Endometrium (tissue), 2 donors: ENCODE data around the gene NKG7.

Experiments used
- FAIRE-seq: peaks from 2 replicates; lab custom pipeline; 2012; peaks lifted over from hg19 to GRCh38; lab: Jason Lieb, UNC
- donor health status: control.
- donor health status: control.

The NKG7 gene

DNA sequence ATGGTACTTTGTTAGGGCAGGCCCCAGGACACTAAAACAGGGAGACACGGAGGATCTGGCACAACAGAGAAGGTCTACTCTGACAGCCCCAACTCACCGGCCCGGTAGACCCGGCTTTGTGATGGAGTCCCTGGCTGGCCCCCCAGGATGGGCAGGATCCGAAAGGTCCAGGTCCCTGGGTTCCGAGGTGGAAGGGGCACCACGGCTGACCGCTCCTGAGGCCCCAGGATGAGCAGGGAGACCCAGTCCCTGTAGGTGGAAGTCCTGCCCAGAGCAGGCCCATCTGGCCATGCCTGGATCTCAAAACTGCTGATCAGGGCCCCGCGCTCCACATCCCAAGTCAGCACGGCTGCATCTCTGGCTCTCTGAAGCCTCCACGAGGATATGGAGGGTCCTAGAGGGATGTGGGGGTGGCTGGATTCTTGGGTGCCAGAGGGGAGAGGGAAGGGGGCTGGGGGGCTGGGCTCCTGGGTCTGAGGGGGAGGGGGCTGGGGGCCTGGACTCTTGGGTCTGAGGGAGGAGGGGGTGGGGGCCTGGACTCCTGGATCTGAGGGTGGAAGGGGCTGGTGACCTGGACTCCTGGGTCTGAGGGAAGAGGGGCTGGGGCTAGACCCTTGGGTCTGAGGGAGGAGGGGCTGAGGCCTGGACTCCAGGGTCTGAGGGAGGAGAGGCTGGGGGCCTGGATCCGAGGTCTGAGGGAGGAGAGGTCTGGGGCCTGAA, 35.2 kb downstream of the NKG7 start:
- no peak for FAIRE-seq

DNA sequence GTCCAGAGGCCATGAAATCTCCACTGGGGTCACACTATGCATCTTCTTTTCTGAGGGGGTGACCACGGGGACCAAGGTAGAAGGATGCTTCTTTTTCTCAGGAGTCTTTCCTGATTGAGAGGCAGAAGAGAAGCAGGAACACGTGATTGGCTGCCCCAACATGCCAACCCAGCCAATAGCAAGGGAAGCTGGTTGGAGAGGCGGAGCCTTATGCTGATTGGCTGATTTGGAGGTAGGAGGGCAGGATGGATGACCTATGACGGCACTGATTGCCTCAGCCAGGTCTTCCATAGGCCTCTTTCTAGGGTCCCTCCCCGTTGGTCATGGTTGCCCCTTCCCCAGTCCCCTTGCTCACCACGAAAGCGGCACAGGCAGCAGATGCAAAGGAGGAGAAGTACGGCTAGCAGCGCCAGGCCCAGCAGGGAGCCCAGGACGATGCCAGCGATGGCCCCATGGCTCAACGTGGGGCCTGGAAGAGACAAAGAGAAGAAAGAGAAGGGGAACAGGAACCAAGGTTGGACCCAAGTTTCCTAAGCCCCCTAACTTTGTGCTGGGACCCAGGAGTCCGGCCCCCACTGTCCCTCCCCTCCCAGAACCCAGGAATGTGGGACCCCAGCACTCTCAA, 38.5 kb downstream of the NKG7 start:
- FAIRE-seq, result no peak

DNA sequence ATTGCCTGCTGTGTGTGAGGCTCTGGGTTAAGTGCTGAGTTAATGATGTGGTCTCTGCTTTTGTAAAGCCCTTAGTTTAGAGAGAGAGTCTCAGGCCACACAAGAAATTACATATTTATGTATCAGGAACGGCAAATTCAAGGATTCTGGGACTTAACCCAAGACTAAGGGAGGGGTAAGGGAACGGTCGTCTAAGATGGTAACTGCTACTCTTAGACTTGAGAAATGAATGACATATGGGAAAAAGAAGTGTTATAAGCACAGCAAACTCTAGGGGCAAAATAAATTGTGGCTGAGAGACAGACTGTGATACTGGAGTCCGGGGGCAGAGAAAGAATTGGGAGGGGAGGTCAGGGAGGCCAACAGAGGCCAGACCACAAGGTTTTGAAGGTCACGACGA, 40.7 kb downstream of the NKG7 start:
- no peak for FAIRE-seq

DNA sequence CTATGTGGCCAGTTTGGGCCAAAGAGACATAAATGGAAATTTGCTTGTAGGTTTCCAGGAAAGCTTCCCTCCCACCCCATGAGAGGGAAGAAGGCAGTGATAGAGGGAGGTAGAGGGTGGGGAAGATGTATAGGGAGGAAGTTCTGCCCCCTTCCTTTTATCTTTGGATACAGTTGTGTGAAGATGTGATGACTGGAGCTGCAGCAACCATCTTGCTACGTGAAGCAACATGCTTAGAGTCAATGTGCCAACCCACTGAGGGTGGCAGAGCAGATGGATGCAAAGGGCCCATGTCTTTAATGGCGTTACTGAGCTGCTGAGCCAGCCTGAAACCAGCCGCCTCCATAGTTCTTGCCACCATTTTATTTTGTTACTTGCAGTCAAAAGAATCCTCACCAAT, 41.3 kb downstream of the NKG7 start:
- no peak for FAIRE-seq

DNA sequence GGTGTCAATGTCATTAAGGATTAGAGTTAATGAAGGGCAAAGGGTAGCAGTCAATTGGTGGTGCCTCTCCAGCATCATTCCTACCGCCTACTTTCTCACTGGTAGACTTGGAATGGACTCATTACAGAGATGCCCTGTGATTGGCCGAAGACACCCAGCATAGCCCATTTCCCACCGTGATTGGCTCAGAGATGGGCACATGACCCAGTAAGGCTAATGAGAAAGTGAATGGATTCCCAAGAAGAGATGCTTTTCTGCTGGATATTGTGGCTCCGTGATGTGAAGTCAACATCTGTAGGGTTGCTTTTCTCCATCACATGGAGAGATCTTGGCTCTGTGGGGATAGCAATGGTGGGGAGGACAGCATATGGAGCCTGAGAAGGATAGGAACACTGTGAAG, 42.1 kb downstream of the NKG7 start:
- no peak for FAIRE-seq

DNA sequence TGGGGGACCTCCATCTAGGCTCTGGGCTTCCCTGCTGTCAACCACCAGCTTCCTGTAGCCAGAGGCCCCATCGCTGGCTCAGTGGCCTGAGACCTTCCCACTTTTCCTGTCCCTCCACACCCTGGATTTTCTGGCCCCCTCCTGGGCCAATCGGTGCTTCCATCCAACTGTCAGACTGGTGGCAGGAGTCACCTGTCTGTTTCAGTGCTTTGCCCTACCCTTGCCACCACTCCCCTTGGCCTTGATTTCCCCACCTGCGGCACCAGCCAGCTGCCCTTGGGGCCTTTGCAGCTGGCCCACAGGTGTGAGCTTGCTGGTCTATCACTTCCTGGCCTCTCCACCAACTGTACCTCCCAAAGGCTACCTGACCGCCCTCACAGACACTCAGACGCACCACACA, 43.0 kb downstream of the NKG7 start:
- no peak for FAIRE-seq

DNA sequence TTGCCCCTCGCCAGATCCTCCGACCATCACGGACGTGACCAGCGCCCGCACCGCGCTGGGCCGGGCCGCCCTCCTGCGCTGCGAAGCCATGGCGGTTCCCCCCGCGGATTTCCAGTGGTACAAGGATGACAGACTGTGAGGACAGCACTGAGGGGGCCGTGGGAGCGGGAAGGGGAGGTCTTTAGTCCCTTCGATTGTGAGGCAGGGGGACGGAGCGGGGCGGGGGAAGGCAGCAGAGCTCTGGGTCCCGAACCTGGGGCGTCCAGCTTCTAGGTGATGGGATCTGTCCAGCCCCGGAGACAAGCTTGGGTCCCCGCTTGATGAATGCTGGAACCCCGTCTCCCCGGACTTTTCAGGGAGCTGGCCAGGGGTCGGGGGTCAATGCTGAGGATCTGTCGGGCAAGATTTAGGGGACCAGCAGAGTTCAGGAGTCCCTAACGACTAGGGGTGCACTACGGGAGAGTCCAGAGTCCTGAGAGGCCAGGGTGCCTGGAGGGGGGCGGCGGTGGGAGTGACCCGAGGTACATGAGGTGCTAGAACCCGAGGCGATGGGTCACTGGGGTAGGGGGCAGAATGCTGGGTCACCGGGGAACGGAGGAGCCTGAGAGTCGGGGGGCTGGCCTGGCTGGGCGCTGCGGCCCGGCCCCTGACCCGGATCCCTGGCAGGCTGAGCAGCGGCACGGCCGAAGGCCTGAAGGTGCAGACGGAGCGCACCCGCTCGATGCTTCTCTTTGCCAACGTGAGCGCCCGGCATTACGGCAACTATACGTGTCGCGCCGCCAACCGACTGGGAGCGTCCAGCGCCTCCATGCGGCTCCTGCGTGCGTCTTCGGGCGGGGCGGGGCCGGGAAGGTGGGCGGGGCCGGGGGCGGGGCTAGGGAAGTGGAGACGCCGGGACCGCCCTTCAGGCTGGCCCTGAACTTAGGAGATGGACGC, 45.1 kb downstream of the NKG7 start:
- FAIRE-seq, result no peak

DNA sequence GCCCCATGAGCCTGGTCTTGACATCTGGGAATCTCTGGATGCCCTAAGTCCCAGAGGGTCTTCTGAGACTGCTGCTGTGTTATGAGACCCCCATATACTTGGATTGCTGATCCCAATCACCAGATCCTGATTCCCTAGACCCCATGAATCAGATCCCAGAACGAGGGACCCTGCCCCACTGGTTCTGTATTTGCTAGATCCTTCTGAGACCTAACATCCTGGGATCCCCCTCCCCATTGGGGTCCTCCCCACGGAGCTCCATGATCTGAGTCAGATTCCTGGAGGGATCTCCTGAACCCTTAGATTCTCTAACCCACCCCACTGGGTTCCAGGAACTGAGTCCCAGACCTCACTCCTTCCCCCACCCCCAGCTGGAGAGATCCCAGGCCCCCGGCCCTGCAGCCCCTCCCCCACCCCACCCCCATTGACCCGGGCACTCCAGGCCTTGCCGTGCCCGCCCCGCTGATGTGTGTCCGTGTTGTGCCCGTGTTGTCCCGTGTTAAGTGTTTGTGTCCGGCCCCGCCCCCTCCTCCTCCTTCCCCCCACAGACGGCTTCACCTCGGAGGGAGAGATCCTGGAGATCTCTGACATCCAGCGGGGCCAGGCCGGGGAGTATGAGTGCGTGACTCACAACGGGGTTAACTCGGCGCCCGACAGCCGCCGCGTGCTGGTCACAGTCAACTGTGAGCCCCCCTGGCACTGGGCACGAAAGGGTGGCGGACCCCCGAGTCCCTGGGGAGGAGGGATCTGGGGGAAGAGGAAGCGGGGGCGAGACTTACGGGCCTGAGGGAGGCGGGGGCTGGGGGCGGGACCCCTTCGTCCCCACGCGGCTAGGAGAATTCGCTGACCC, 46.0 kb downstream of the NKG7 start:
- FAIRE-seq, result no peak

DNA sequence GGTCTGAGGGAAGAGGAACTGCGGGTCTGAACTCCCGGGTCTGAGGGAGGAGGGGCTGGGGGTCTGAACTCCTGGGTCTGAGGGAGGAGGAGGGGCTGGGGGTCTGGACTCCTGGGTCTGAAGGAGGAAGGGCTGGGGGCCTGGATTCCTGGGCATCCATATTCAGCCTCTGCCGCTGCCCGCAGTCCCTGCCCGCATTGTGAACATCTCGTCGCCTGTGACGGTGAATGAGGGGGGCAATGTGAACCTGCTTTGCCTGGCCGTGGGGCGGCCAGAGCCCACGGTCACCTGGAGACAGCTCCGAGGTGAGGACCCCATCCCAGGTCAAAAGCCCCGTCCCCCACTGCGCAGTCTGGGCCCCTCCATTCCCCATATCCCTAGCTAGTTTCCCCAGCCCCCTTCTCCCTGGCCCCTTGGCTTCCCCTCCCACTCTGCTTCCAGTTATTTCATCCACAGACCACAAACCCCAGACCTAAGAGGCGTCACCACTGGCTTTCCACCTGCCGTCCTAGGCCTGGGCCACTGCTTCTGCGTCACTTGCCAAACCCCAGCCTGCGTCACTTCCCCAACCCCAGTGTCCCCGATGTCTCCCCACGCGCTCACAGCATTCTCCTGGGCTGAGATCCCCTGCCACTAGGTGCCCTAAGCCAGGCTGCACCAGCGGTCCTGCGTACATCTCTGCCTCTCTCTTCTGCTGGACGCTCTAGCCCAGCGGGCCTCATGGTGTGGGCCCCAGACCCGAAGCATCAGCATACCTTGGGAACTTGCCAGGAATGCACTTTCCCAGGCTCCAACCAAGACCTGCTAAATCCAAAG, 47.1 kb downstream of the NKG7 start:
- no peak for FAIRE-seq

DNA sequence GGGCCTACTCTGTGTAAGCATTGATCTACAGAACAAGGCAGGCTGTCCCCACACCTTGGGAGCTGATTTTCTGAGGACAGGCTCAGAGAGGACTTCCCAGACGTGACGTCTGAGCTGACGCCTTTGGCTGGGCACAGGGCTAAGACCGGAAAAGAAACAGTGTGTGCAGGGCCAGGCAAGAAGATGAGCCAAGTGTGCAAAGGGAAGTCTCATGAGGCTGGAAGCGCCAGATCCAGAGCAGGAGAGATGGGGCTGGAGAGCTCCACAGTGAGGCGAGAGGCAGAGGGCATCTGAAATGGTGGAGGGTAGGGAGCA, 48.3 kb downstream of the NKG7 start:
- FAIRE-seq, result no peak

DNA sequence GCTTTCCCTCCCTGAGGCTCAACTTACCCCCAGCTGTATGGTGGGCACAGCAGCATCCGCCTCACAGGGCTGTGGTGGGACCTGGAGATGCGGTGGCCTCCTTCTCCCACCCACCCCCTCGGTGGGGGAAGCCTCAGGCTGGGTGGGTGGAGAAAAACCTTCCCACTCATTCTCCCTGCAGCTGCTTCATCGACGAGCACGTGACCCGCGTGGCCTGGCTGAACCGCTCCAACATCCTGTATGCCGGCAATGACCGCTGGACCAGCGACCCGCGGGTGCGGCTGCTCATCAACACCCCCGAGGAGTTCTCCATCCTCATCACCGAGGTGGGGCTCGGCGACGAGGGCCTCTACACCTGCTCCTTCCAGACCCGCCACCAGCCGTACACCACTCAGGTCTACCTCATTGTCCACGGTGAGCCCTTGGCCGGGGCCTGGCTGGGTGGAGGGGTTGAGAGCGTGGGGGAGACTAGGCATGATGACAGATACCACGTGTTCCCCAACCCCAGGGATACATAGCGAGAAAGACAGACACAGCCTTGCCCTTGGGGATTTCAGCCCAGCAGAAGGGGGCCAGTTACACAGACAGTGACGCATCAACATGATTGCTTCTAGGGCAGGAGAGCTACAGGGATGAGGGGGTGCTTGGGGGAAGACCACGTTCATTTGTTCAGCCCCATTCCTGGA, 48.8 kb downstream of the NKG7 start:
- no peak for FAIRE-seq

DNA sequence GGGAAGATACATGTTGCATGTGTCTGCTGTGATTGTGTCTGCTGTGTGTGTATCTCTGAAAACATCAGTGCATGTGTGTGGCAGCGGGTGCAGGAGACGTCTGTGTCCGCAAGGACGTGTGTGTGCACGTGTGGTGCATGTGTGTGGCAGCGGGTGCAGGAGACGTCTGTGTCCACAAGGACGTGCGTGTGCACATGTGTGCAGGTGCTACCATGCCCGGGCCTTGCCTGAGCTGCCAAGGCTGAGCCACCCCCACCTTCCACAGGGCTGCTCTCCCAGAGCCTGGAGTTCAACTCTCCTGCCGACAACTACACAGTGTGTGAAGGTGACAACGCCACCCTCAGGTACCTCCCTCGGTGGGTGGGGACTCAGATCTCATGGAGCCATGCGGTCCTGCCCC, 50.7 kb downstream of the NKG7 start:
- FAIRE-seq, result no peak
